GM21447 (cell line): ENCODE measurements around the gene ITGBL1.
"Not testable (repeated sequence)": the region's sequence is repeated elsewhere in the genome, so short reads cannot be mapped to it uniquely, and the experiment has no call there.

ENCODE experiments used
- ATAC-seq: cut with Tn5 transposase; IDR thresholded peaks from one replicate; pipeline ENCODE4 v1.9.1; 2021; ENCODE audit not compliant: unreplicated experiment

Gene ITGBL1

DNA sequence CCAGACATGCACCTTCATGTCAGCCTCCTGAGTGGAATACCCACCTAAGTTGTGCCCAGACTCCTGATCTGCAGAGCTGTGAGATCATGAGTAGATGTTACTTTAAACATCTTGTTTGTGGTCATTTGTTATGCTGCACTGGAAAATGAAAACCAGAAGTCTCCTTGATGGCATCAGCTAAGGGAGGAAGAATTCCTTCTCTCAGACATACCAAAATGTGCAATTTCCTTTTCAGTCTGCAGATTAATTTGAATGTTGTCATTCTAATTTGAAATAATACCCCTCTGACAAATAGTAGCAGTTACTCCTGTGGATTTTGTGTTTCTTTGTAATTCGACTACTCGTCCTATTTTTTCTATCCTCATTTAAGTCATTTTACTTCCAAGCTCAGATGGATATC is 59.3 kb downstream of the ITGBL1 start:
- ATAC-seq: no peak

DNA sequence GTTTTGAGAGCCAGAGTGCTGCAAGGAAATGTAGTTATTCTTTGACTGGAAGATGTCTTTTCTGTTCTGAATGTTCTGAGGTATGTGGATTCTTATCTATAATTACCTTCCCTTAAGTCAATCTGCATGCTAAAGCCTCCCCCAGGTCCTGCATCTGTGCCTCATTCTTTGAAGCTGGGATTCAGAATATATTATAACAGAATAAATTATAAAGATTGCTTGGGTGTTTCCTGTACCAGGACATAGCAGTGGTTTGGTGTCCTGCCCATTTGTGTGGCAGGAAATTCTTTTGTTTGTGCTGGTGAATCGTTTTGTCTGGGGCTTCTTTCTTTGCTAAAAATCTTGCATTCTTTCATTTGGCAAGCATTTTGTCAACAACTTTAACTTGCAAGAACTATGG is 60.2 kb downstream of the ITGBL1 start:
- ATAC-seq: no peak

DNA sequence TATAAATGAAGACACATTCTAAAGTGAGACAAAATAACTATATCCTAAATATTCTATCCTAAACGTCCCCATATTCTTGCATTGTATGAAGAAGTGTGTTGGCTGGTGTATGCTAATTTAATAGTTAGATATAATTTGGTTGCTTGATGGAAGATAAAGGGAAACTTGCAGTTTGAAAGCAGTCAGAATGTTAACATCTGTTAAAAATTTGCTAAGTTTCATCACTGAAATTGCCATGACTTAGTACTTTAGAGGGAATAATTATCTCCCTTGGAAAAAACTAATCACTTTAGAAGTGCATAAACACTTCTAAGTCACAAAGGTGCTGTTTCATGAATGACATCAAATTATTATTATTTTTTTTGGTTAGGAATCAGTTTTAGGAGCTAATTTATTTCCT is 61.6 kb downstream of the ITGBL1 start:
- no peak for ATAC-seq

DNA sequence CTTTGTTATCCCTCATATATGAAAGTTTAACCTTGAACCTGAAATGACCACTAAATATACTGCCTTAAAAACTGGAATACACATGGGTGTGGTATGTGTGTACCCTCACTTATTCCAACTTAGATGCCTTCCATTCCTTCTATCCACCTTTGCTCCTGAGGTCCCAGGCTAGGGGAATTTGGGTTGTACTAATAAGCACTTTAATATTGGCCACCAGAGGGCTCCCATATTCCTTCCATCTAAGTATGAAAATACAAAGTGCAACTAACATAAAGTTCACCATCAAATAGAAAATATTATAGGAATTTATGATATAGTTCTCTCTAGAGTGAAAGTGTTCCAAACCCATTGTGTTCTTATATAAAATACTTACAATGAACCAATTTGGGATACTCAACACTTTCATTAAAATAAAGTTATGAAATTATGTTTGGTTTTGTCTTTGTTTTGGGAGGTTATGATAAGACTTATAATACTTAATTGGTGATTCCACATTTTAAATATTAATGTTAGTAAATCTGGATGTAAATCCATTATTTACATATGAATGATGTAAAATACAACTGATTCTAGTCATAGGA is 62.3 kb downstream of the ITGBL1 start:
- no peak for ATAC-seq

DNA sequence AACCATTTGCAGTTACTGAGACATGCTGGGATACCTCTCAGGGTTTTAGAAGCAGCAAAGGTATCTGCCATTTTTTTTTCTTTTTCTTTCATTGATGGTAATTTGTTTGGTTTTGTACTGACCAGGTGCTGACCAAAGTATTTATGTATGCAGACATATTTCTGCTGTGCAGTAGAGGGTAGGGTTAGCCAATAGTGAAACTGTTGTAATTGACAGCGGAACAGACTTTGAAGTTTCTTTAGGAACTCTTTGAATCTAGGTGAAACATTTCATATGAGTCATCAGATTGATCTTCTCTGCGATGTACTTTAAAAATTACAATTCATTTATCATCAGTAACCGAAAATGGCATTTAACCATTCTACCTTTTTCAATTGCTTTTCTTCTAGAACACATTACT is 63.0 kb downstream of the ITGBL1 start:
- no peak for ATAC-seq

DNA sequence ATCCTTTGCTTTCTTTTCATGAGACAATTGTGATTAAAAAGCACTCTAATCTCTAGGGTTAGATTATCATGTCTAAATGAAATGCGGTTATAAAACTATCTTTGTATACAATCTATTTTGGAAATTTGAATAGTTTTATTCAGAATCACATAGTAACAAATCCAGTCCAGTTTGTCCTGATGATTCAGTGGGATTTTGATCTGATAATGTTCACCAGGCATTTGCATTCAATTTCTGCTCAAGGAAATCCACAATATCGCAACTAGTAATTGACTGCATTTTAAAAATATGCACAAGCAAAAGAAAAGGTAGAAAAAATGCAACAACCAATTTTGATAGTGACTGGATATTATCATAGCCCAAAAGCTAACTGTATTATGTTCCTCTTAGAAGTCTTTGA is 63.8 kb downstream of the ITGBL1 start:
- no peak for ATAC-seq

DNA sequence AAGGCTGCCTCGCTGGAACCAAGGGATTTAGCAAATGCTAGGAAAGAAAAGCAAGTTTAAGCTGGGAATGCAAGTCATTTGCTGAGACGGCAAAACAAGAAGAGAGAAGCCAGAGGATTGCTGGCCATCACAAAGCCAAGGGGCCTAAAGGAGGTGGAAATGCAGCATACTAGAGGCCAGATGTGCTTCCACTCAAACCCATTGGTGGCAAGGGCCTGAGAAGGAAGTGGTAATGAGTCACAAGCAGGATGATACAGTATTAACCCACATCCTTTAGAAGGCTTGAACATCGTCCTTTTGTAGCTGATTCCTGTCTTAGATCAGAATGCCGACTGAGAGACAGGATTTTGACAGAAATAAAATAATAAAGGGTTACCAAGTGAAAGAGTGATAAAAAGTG is 68.2 kb downstream of the ITGBL1 start:
- ATAC-seq: peak; percentile 82

DNA sequence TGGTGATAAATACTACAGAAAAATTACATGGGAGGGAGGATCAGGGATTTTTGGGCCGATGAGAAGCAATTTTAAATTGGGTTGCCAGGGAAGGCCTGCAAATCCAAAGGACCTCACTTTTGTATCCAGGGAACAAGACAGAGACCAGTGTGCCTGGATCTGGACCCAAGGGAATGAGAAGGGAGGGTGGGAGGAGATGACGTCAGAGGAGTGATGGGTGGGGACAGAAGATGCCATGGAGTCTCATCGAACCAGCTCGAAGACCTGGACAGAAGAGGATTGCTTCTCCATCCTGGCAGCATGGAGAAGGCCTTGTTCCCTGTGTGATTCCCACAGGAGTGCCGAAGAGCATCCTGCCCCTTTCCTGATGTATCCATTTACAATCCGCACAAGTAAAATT is 68.9 kb downstream of the ITGBL1 start:
- ATAC-seq: no peak

DNA sequence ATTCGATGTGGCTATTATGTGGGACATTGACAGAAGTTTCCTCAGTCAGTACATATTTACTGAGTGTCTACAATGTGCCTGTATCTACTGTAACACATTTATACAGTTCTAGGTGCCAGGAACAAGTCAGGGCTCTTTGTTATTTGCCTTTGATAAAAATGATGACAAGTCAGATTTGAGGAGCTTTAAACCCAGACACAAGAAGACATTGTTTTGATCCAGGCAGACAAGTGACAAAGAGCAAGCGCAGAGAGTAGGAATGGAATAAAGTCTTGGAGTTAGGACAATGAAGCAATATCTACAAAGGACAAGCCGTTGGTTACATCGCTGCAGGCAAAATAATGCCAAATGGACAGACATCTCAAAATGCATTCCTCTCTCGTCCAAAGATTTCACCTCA is 70.1 kb downstream of the ITGBL1 start:
- ATAC-seq: no peak

DNA sequence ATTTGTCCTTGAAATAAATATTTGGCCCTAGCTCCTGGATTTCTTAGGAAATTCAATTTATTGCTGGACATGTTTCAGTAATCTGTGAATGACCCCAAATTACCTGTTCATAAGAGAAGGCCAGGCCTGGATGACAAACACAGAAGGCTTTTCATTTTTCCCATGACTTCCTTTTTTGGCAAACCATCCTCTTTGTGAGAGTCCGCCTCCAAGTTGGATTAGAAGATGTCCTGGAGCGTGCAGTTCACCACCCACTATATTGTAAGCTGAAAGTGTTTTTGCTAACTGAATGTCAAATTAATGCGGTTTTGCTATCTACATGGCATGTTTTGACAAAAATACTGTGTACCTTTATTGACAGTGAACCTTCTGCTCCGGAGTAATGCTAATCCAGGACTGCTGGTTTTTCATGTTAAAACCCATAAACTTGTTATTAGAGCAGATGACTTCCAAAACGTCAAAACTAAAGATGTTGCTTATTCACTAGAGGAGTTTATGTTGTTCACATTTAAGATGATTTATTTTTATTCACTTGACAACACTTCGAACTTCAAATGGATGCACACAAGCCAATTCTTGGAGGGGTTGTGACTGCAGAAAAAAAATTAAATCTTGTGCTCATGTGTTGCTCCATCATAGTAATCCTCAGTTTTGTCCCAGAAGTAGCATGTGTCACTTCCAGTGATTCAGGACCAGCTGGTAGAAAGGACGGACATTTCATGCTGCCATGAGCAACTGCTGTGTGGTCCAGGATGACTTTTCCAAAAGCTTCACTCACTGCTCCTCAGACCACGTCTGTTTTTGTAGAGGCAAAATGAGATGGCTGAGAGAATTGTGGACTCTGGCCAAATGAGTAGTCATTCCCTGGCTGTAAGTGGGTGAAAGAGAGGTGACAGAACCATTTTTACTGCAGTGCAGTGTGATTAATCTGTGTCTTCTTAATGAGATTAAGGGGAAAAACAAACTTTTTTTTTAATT is 71.0 kb downstream of the ITGBL1 start:
- no peak for ATAC-seq

DNA sequence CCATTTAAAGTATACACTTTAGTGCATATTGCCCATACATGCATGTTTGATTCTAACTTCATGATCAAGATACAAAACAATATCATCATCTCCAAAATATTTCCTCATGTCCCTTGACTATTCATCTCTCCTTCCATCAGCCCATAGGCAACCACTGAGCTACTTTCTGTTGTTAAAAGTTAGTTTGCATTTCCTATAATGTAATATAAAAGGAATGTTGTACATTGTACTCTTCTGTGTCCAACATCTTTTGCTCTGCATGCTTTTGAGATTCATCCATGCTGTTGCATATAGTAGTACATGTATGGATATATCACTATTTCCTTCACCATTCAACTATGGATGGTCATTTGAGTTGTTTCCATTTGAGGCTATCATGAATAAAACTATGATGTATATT is 74.7 kb downstream of the ITGBL1 start:
- no peak for ATAC-seq

DNA sequence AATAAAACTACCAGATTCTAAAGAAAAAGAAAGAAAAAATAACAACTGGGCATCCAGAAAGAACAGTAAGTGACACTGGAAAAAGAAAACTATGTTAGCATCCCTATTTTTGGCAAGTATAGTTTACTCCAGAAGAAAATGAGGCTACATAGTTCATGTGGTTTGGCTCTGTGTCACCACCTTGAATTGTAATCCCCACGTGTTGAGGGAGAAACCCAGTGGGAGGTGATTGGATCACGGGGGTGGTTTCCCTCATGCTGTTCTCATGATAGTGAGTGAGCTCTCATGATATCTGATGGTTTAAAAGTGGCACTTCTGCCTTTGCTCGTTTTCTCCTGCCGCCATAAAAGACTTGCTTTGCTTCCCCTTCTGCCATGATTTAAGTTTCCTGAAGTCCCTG is 76.9 kb downstream of the ITGBL1 start:
- ATAC-seq: peak; percentile 60

DNA sequence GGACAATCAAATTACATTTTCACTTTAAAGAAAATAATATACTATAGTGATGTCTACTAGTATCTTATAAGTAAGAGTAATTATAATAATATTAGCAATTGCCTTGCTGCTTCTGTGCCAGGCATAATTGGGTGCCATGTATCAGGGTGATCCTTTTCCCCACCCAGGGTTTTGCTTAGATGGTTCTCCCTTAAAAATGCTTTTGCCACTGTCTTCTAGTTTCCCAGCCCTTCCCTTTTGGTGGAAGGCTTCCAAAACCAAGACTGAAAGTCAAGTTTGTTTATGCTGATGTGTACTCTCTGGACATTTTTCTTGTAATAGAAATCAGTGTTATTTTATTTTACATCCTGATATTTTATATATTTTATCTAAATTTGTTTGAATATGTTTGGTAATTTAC is 77.8 kb downstream of the ITGBL1 start:
- ATAC-seq: no peak

DNA sequence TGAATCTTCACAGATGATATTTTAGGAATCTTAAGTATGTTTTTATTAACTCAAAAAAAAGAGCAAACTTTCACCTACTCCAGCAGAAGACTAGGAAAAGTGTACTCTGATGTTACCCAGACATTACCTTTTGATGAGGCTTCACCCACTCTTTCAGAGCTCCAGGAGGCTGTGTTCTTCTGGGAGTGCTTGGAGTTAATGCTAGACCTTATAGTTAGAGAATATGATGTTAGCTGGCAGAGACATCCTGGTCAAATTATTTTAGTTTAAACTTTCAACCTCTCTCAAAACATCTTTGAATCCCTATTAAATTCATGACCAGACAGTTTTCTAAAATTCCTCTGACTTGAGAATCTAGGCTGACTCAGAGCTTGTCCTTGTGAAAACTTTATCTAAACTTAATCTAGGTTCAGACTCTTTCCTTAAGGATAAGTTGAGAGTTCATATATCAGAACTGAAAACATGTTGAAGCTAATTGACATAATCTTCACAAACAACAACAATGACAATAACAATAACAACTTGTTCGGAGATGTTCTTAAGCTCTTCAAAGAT is 82.8 kb downstream of the ITGBL1 start:
- no peak for ATAC-seq

DNA sequence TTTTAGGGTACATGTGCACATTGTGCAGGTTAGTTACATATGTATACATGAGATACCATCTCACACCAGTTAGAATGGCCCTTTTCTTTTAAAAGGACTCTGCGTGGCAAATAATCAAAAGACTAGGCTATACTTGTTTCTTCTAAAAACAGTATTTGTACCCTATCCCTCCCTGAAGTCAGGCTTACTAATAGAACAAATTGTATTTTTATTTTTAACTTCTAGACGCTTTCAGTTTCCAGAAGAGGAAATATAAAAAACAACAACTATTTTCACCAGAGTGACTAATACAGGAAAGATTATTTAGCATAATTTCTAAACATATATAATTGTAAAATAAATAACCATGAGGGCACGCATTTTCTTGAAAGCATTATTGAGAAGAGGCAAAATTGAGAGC is 83.6 kb downstream of the ITGBL1 start:
- ATAC-seq: no peak

DNA sequence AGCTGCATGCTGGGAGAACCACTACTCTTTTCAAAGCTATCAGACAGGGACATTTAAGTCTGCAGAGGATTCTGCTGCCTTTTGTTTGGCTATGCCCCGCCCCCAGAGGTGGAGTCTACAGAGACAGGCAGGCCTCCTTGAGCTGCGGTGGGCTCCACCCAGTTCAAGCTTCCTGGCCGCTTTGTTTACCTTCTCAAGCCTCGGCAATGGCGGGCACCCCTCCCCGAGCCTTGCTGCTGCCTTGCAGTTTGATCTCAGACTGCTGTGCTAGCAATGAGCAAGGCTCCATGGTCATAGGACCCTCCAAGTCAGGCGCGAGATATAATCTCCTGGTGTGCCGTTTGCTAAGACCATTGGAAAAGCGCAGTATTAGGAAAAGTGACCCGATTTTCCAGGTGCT is 92.1 kb downstream of the ITGBL1 start:
- ATAC-seq: not testable (repeated sequence)

DNA sequence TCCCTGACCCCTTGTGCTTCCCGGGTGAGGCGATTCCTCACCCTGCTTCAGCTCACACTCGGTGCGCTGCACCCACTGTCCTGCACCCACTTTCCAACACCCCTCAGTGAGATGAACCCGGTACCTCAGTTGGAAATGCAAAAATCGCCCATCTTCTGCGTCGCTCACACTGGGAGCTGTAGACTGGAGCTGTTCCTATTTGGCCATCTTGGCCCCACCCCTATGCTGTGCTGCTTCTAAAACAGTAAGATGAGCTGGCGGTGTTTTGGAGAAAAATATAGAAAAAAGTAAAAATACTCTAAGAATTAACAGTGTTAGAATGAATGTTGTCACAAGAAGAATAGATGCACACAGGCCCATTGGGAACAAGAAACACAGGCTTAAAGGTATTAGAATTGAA is 92.5 kb downstream of the ITGBL1 start:
- ATAC-seq: no peak

DNA sequence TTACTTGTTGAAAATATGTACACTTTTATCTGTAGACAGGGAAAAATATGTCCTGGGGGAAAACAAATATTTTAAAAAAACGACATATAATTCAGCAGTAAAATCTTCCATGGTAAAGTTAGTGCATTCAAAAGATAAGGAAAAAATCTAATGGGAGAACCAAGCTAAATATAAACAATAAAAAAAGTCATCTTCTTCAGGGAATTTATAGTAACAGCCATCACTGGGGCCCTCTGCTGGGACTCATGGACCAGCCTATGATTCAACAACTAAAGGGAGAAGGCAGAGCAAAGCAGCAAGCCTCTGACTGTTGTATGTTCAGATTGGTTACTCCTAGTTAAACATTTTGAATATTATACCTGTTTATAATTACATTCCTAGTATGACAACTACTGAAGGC is 93.0 kb downstream of the ITGBL1 start:
- ATAC-seq: no peak

DNA sequence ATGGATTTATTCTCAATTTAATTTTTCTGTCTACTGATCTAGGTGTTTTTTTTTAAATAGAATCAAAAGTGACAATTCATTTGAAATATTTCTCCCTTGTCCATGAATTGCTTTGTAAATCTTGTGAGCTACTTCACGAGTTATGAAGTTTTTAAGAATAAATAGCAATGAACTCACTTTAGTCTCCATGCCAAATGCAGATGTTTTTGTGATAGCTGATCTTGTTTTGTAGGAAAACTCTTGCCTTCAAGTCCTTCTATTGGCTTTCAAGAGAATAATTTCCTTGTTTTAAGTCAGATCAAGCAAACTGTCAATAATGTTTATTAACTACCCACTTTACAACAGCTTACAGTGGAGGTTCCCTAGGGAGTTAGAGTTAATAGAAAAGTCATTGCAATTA is 99.8 kb downstream of the ITGBL1 start:
- ATAC-seq: no peak

DNA sequence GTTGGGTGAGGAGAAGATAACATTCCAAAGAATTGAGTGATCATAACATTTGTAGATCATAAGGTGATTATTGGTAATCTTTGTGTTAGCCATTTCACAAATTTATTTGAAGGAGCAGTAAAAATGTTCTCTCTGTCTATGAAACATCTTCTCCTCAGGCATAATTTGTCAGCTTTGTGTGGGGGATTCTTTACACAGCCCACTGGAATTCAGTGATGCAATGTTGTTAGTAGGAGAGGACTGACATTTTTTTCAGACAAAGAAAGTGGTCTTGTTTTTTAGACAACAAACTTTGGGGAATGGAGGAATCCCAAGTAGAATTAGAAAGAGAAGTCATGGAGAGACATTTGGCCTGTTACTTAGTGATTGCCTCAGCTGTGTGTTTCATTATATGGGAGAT is 100.3 kb downstream of the ITGBL1 start:
- no peak for ATAC-seq

DNA sequence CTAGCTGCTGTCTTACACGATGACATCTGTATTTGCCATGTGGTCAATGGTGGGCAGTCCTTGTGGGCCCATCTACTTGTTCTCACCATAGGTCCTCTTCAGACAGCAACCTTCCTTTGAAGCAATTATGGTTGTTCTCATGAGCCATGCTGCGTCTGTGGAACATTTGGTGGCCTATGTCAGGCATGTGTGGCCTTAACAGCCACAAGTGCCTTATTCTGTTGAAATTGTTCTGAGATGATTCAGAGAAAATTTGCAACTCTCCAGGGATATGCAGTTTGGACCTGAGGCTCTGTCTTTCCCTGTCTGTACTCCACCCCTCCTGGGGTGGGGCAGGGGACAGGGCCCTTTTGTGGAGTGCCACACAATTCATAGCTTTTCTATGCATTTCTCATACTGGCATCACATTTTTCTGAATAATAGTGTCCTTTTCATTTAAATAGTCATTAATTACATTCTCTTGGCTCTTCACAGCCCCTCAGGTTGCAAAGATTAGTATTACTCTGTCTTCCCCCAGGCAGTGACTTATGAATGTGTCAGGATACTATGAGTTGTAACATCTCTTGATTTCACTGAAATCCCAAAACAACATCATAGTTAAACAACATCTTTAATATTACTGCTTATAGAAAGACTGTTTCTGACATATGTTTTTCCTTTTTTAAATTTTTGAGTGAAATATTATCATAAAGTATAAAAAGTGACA is 102.1 kb downstream of the ITGBL1 start:
- ATAC-seq: no peak

DNA sequence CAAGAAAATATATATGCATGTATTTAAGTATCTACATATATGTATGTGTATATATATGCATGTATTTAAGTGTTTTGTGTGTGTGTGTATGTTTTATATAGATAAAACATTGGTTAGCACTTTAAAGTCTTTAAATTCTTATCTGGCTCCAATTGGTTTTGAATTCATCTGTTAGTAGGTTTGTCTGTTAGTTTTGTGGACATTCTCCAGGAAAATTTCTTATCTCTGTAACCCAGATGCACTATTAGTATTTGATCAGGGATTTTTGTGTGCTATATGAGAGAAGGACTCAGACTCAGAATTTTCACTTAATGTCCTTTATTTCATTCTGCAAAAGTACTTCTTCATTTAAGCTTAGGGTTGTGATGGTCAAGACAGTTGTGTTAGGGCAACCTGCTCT is 103.1 kb downstream of the ITGBL1 start:
- no peak for ATAC-seq
